Small intestine (tissue), 7 donors: Measurements from ENCODE around the gene GPR108. TPM values are rescaled to one million over a fixed set of nuclear protein-coding genes. Genes with fewer than 3 reads are reported as not detected.

Source experiments
- DNase-seq, 2 donors: peaks; one replicate each; pipeline versions ENCODE4 v3.0.0 to v3.0.0-alpha.2; 2013
- FAIRE-seq: peaks from 2 replicates; lab custom pipeline; 2012; peaks lifted over from hg19 to GRCh38; lab: Jason Lieb, UNC
- H3K27ac ChIP-seq, 3 donors: one replicate each; pipeline ENCODE4 v1.5.1; 2013; ENCODE audit warnings: low read length in 2 of 3, mild to moderate bottlenecking in 2 of 3, control low read depth in 1 of 3, inconsistent platforms in 1 of 3, low read depth in 1 of 3, moderate library complexity in 1 of 3
- H3K27me3 ChIP-seq, 3 donors: one replicate each; pipeline ENCODE4 v1.6.1; 2013; ENCODE audit warnings: low read length in 3 of 3, inconsistent platforms in 1 of 3; ENCODE audit not compliant: control insufficient read depth in 3 of 3, insufficient read depth in 3 of 3
- H3K36me3 ChIP-seq, 3 donors: one replicate each; pipeline ENCODE4 v1.6.1; 2013; ENCODE audit warnings: low read length in 3 of 3, inconsistent platforms in 1 of 3, low read depth in 1 of 3, mild to moderate bottlenecking in 1 of 3, moderate library complexity in 1 of 3; ENCODE audit not compliant: control insufficient read depth in 3 of 3, insufficient read depth in 2 of 3
- H3K4me1 ChIP-seq, 3 donors: one replicate each; pipeline ENCODE4 v1.6.1; 2013; ENCODE audit warnings: low read length in 2 of 3, inconsistent platforms in 1 of 3, low read depth in 1 of 3, mild to moderate bottlenecking in 1 of 3, moderate library complexity in 1 of 3; ENCODE audit not compliant: control insufficient read depth in 3 of 3, insufficient read depth in 2 of 3
- H3K4me3 ChIP-seq, 3 donors: one replicate each; pipeline ENCODE4 v1.5.1; 2013; ENCODE audit warnings: low read length in 3 of 3, control low read depth in 1 of 3, inconsistent platforms in 1 of 3, low read depth in 1 of 3, mild to moderate bottlenecking in 1 of 3, moderate library complexity in 1 of 3
- H3K9me3 ChIP-seq, 2 donors: one replicate each; pipeline ENCODE4 v1.6.1; 2013; ENCODE audit warnings: low read depth in 1 of 2, low read length in 1 of 2; ENCODE audit not compliant: control insufficient read depth in 2 of 2, insufficient read depth in 1 of 2
- WGBS, 3 donors: extraction: QIAGEN DNeasy Blood & Tissue Kit; methylation state at CpG; one replicate each; pipeline ENCODE4 v1.1.7; 2013; 5-methylcytosine and 5-hydroxymethylcytosine counted together
- polyA plus RNA-seq, 4 donors: library from polyadenylated mRNA; stranded (reverse) in 3 of 4; unstranded in 1 of 4; fragments of 200-250 nt in 3 of 4; fragments of 120-200 nt in 1 of 4; gene quantifications; one replicate each; pipeline versions ENCODE4 v1.2.1 to v1.2.3, GENCODE V29; 2013
- donor health status: healthy with polysubstance abuse.
- donor health status: control.
- donor health status: control.
- donor health status: Bipolar disorder and iron deficiency.
- donor health status: healthy.

The GPR108 gene
- polyA plus RNA-seq, 4 donors, result 68.9 to 128 (median 89.2) TPM

DNA sequence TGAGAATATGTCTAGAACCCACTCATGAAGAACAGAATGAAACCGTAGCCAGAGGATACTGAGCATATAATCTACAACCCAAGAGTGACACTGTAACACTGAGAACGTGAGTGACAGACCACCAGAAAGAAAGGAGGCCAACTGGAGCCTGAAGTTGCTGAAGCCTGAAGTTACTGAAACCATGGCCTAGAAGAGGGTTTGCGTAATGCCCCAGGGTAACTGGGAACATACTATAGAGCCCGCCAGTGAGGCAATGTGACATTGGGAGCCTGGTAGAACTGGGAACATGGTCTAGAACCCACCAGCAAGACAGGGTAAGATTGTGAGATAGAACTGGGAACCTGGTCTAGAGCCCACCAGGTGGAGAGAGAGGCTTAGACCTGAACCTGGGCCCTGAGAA is 51.9 kb downstream of the GPR108 start:
- Histone ChIP-seq H3K4me3 (no peak overlapping the region), H3K27ac (no peak overlapping the region), H3K4me1 (no peaks in the 10 kb centered on the region), H3K27me3 (no peaks in the 10 kb centered on the region), H3K36me3 (peaks cover 0 to 2% (median 0%) of the 10 kb centered on the region in 3 donors), H3K9me3 (no peaks in the 10 kb centered on the region)
- FAIRE-seq (no peak), DNase-seq (no peak)
- 81 to 95% (median 91%) methylated on average over 4 of the region's 4 CpGs for WGBS, 3 donors

DNA sequence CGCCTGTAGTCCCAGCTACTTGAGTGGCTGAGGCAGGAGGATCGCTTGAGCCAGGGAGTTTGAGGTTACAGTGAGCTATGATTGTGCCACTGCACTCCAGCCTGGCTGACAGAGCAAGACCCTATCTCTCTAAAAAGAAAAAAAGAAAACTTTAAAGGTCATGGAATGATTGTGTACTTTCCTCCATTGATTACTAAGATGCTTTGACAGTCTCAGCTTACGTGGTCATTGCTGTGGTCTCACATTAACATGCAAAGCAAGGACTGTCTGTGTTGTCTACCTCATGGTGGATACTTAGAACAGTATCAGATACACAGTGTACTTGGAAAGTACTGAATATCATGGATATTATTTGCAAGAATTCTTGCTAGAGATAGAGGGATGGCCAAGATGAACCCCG is 53.4 kb downstream of the GPR108 start:
- FAIRE-seq, result no peak
- no peak for DNase-seq
- Histone ChIP-seq H3K27me3 (no peaks in the 10 kb centered on the region), H3K4me3 (no peak overlapping the region), H3K4me1 (no peaks in the 10 kb centered on the region), H3K9me3 (peaks cover 0 to 4% of the 10 kb centered on the region in 2 donors), H3K36me3 (peaks cover 0 to 2% (median 0%) of the 10 kb centered on the region in 3 donors), H3K27ac (no peak overlapping the region)
- 91 to 97% (median 95%) methylated on average over 4 of the region's 4 CpGs for WGBS, 3 donors

DNA sequence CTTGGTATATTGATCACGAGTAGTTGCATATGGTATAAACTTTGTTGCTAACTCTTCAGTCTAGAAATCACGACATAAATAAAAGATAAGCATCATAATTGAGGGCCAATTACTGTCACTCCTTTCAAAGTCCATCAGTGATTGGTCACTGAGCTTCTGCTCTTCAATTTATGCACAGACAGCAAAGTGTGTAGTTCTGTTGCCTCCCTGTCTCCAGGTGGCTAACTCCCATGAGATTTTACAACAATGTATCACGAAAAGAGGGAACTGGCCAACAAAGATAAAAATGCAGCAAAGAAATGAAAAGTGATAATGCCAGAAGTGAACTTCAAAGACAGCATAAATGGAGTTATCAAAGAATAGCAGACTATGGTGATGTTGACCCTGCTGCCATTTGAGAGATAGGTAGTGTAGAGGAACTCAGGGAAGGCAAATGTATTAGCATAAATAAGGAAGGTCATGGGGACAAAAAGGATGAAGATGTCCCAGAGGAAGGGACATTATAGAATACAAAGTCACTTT is 54.7 kb downstream of the GPR108 start:
- Histone ChIP-seq H3K4me3 (no peak overlapping the region), H3K9me3 (peaks cover 0 to 7% of the 10 kb centered on the region in 2 donors), H3K27me3 (no peaks in the 10 kb centered on the region), H3K27ac (no peak overlapping the region), H3K36me3 (peaks cover 0 to 6% (median 0%) of the 10 kb centered on the region in 3 donors), H3K4me1 (no peaks in the 10 kb centered on the region)
- FAIRE-seq, result no peak
- 32 to 59% (median 37%) methylated on average over 3 of the region's 3 CpGs for WGBS, 3 donors
- DNase-seq, result no peak

DNA sequence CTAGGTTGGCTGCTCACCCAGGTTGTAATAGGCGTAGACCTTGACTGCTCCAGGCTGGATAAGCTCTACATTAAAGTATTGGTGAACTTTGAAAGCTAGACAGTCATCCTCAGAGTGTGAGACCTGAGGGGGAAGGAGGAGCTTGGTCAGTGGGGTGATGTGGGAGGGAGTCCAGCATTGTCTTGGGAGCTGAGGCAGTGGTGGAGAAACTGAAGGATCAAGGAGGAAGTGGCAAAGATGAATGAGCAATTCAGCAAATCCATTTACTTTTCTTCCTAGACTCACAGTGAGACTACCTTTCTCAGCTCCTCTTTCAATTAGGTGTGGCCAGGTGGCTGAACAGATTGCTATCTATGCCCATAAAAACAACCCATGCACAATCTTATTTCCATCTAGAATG is 57.2 kb downstream of the GPR108 start:
- H3K36me3 ChIP-seq, result peaks cover 0 to 6% (median 0%) of the 10 kb centered on the region in 3 donors
- no peaks in the 10 kb centered on the region for H3K4me1 ChIP-seq
- 90 to 100% (median 93%) methylated on average over 1 of the region's 1 CpG for WGBS, 3 donors
- FAIRE-seq, result no peak
- H3K27me3 ChIP-seq, result peaks cover 0 to under 1% (median 0%) of the 10 kb centered on the region in 3 donors
- no peak for DNase-seq
- H3K4me3 ChIP-seq, result no peak overlapping the region
- H3K9me3 ChIP-seq, result peaks cover 0 to 7% of the 10 kb centered on the region in 2 donors
- no peak overlapping the region for H3K27ac ChIP-seq

Other genes starting within 250 kb of the GPR108 start
- gene TUBB4A, start 235.3 kb downstream of the GPR108 start, polyA plus RNA-seq, result 1 to 10 TPM in 2 of 4 donors, under 1 TPM in 1, not detected in 1; 0.53 to 5.8 (median 1.1) TPM
- under 1 TPM in 2 of 4 donors, not detected in 2; 0.22 to 0.37 TPM for gene TNFSF9, start 206.6 kb downstream of the GPR108 start, polyA plus RNA-seq
- under 1 TPM in 2 of 4 donors, not detected in 2; 0.15 to 0.89 TPM for gene CD70, start 146.4 kb downstream of the GPR108 start, polyA plus RNA-seq
- 1 to 10 TPM in 1 of 4 donors, under 1 TPM in 3; 0.22 to 2.2 (median 0.71) TPM for gene TNFSF14, start 67.4 kb downstream of the GPR108 start, polyA plus RNA-seq
- gene C3, start 16.9 kb downstream of the GPR108 start, polyA plus RNA-seq, result 100 to 1,000 TPM in 2 of 4 donors, 10 to 100 TPM in 1, 1 to 10 TPM in 1; 9.5 to 552 (median 63.2) TPM
- 100 to 1,000 TPM in 1 of 4 donors, 10 to 100 TPM in 3; 42.1 to 141 (median 84.1) TPM for gene TRIP10, start 2.1 kb upstream of the GPR108 start, polyA plus RNA-seq
- 10 to 100 TPM; 23.9 to 71.6 (median 42.1) TPM for gene SH2D3A, start 29.9 kb upstream of the GPR108 start, polyA plus RNA-seq
- 1 to 10 TPM; 2.5 to 3.5 (median 3.1) TPM for gene VAV1, start 35.1 kb upstream of the GPR108 start, polyA plus RNA-seq
- 1 to 10 TPM in 1 of 4 donors, under 1 TPM in 3; 0.12 to 1.9 (median 0.38) TPM for gene ADGRE1, start 150.0 kb upstream of the GPR108 start, polyA plus RNA-seq